ENCODE results near the gene KCNIP4.

Gene KCNIP4

GRCh38 chr4:21986307-21986706, 37.7 kb upstream of the KCNIP4 start:
- TF ChIP-seq CTCF (IDR thresholded peaks at IDR 0.05), result no peak

GRCh38 chr4:21982087-21982486, 33.5 kb upstream of the KCNIP4 start:
- no peak overlapping the region for H3K4me3 ChIP-seq (ENCODE audit: low read depth in 1 of 2, low read length in 1 of 2)
- no peaks in the 10 kb centered on the region for H3K27me3 ChIP-seq
- no peaks in the 10 kb centered on the region for H3K36me3 ChIP-seq
- TF ChIP-seq CTCF (IDR thresholded peaks at IDR 0.05), result no peak
- no peaks in the 10 kb centered on the region for H3K4me1 ChIP-seq (ENCODE audit: control insufficient read depth in 1 of 2, insufficient read depth in 1 of 2, low read depth in 1 of 2, low read length in 1 of 2)
- no peaks in the 10 kb centered on the region for H3K9me3 ChIP-seq
- H3K27ac ChIP-seq, result no peak overlapping the region

More at GRCh38 chr4:21986307-21986706, 37.7 kb upstream of the KCNIP4 start:
- no peak overlapping the region for H3K4me3 ChIP-seq (ENCODE audit: low read depth in 1 of 2, low read length in 1 of 2)
- H3K4me1 ChIP-seq (ENCODE audit: control insufficient read depth in 1 of 2, insufficient read depth in 1 of 2, low read depth in 1 of 2, low read length in 1 of 2), result no peaks in the 10 kb centered on the region
- no peaks in the 10 kb centered on the region for H3K9me3 ChIP-seq
- no peak overlapping the region for H3K27ac ChIP-seq
- no peaks in the 10 kb centered on the region for H3K27me3 ChIP-seq
- no peaks in the 10 kb centered on the region for H3K36me3 ChIP-seq

DNA sequence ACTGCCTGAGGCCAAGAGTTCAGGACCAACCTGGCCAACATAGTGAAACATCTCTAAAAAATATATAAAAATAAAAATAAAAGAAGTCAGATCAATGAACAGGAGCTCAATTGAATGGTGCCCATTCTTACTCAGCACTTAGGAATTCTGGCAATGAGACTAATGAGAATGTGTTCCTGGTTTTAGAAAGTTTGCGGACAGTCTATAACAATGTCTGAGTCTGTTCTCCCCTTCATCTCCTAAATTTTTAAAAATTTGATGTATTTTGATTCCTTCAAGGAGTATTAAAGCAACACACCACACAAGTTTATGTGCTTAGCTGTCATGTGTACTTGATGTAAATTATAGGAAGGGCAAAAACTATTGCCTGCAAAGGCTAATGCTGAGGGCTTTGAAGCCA, 30.6 kb upstream of the KCNIP4 start:
- Histone ChIP-seq H3K27ac (no peak overlapping the region), H3K36me3 (no peaks in the 10 kb centered on the region), H3K4me1 (ENCODE audit: control insufficient read depth in 1 of 2, insufficient read depth in 1 of 2, low read depth in 1 of 2, low read length in 1 of 2) (no peaks in the 10 kb centered on the region), H3K27me3 (no peaks in the 10 kb centered on the region), H3K9me3 (no peaks in the 10 kb centered on the region), H3K4me3 (ENCODE audit: low read depth in 1 of 2, low read length in 1 of 2) (no peak overlapping the region)
- no peak for TF ChIP-seq CTCF (IDR thresholded peaks at IDR 0.05)

DNA sequence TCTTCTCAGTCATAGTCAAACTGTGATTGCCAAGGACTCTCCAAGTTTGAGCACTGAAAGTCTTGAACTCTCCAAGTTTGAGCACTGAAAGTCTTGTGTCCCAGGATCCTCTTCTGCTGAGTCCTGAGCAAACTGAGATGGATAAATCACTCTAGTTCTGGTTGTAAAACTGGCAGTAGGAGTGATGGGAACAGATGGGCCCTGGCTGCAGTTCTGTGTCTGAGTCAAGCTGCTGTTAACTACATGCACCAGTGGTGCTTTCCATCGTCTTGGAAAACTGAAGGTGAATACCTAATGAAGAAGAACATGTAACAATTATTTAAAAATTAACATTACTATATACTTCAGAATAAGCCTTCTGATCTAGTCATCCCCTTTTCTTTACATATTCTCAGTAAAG, 27.6 kb upstream of the KCNIP4 start:
- Histone ChIP-seq H3K27me3 (no peaks in the 10 kb centered on the region), H3K36me3 (no peaks in the 10 kb centered on the region), H3K9me3 (no peaks in the 10 kb centered on the region), H3K27ac (no peak overlapping the region), H3K4me3 (ENCODE audit: low read depth in 1 of 2, low read length in 1 of 2) (no peak overlapping the region), H3K4me1 (ENCODE audit: control insufficient read depth in 1 of 2, insufficient read depth in 1 of 2, low read depth in 1 of 2, low read length in 1 of 2) (no peaks in the 10 kb centered on the region)
- no peak for TF ChIP-seq CTCF (IDR thresholded peaks at IDR 0.05)

DNA sequence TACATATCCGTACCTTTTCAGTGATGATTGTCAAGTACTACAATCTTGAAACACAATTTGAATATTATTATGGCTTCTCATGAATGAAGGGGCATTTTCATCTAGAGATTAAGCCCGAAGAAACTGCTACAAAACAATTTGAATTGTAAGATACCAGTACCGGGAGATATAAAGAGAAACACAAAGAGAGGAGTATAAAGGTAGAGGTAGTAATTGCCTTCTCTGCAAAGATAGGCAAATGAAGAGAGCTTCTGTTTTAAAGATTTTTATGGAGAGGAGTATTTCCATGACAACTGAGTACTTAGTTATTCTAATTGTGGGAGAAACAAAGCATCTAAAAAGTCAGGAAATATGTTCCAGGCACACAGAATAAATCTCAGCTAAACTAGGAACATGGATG, 25.3 kb upstream of the KCNIP4 start:
- no peak for TF ChIP-seq CTCF (IDR thresholded peaks at IDR 0.05)
- no peaks in the 10 kb centered on the region for H3K4me1 ChIP-seq (ENCODE audit: control insufficient read depth in 1 of 2, insufficient read depth in 1 of 2, low read depth in 1 of 2, low read length in 1 of 2)

DNA sequence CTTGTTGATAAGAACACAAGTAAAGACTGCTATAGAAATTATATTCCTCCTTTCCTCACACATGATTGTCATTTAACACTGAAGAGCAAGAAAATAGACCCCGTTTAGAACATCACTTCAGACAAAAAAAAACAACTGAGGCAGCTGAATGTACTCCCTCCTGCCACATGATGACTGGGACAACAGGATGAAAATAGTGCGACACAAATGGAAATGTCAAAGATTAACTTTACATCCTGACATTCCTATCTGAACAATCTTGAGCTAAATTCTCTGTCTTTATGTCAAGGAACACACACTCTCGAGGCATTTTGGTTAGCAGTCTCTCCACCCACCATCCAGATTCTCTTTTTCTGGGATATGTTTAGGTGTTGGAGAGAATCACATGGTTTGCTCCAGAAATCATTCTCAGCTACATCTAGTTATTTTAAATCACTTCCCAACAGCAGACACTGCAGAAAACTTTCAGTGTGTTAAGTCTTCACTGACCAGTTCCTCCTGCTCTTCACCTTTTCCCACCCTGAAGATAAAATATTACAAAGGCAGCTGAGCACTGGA, 16.3 kb upstream of the KCNIP4 start:
- Histone ChIP-seq H3K4me3 (ENCODE audit: low read depth in 1 of 2, low read length in 1 of 2) (no peak overlapping the region), H3K27me3 (no peaks in the 10 kb centered on the region), H3K27ac (no peak overlapping the region), H3K36me3 (no peaks in the 10 kb centered on the region), H3K4me1 (ENCODE audit: control insufficient read depth in 1 of 2, insufficient read depth in 1 of 2, low read depth in 1 of 2, low read length in 1 of 2) (no peaks in the 10 kb centered on the region), H3K9me3 (no peaks in the 10 kb centered on the region)
- no peak for TF ChIP-seq CTCF (IDR thresholded peaks at IDR 0.05)

More for the DNA sequence above, 25.3 kb upstream of the KCNIP4 start:
- H3K4me3 ChIP-seq (ENCODE audit: low read depth in 1 of 2, low read length in 1 of 2), result no peak overlapping the region
- H3K9me3 ChIP-seq, result no peaks in the 10 kb centered on the region
- no peak overlapping the region for H3K27ac ChIP-seq
- H3K36me3 ChIP-seq, result no peaks in the 10 kb centered on the region
- no peaks in the 10 kb centered on the region for H3K27me3 ChIP-seq

Data from neutrophil (primary cell).